IPS-18a (cell line): ENCODE measurements around the gene LIMA1.

Experiments used
- H3K27ac ChIP-seq: one replicate; pipeline ENCODE4 v1.5.1; 2013; ENCODE audit warnings: low read length
- H3K27me3 ChIP-seq: one replicate; pipeline ENCODE4 v1.6.1; 2013; ENCODE audit warnings: mild to moderate bottlenecking, low read length; ENCODE audit not compliant: control insufficient read depth, insufficient read depth
- H3K36me3 ChIP-seq: one replicate; pipeline ENCODE4 v1.6.1; 2013; ENCODE audit warnings: low read depth, low read length; ENCODE audit not compliant: control insufficient read depth
- H3K4me1 ChIP-seq: one replicate; pipeline ENCODE4 v1.6.1; 2013; ENCODE audit warnings: low read depth, low read length; ENCODE audit not compliant: control insufficient read depth
- H3K4me3 ChIP-seq: one replicate; pipeline ENCODE4 v1.5.1; 2013; ENCODE audit warnings: low read length
- H3K9ac ChIP-seq: one replicate; pipeline ENCODE4 v1.6.1; 2013; ENCODE audit warnings: mild to moderate bottlenecking, low read length, moderate library complexity
- H3K9me3 ChIP-seq: one replicate; pipeline ENCODE4 v1.6.1; 2013; ENCODE audit warnings: low read depth, low read length; ENCODE audit not compliant: control insufficient read depth

The LIMA1 gene

GRCh38 chr12:50192236-50192635, 91.1 kb downstream of the LIMA1 start:
- Histone ChIP-seq H3K4me3 (no peak overlapping the region), H3K4me1 (no peaks in the 10 kb centered on the region), H3K27ac (no peak overlapping the region), H3K9ac (no peak overlapping the region), H3K9me3 (no peaks in the 10 kb centered on the region), H3K36me3 (peaks cover 12% of the 10 kb centered on the region), H3K27me3 (no peaks in the 10 kb centered on the region)

DNA sequence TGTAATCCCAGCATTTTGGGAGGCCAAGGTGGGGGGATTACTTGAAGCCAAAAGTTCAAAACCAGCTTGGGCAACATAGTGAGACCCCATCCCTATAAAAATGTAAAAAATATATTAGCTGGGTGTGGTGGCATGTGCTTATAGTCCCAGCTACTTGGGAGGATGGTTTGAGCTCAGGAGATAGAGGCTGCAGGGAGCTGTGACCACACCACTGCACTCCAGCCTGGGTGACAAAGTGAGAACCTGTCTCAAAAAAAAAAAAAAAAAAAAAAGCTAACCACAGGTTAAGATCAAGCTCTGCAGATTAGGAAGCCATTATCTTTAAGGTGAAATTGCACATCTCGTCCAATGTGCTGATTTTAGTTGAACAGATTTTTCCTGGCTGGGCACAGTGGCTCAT, 92.5 kb downstream of the LIMA1 start:
- no peaks in the 10 kb centered on the region for H3K27me3 ChIP-seq
- H3K4me1 ChIP-seq = no peaks in the 10 kb centered on the region
- no peak overlapping the region for H3K27ac ChIP-seq
- no peak overlapping the region for H3K9ac ChIP-seq
- no peaks in the 10 kb centered on the region for H3K9me3 ChIP-seq
- H3K36me3 ChIP-seq = peaks cover 12% of the 10 kb centered on the region
- no peak overlapping the region for H3K4me3 ChIP-seq

GRCh38 chr12:50188875-50189575, 94.3 kb downstream of the LIMA1 start:
- no peak overlapping the region for H3K9ac ChIP-seq
- no peak overlapping the region for H3K4me3 ChIP-seq
- H3K27ac ChIP-seq = no peak overlapping the region
- H3K4me1 ChIP-seq = no peaks in the 10 kb centered on the region
- peaks cover 12% of the 10 kb centered on the region for H3K36me3 ChIP-seq
- H3K9me3 ChIP-seq = no peaks in the 10 kb centered on the region
- no peaks in the 10 kb centered on the region for H3K27me3 ChIP-seq

GRCh38 chr12:50188241-50188781, 95.0 kb downstream of the LIMA1 start:
- Histone ChIP-seq H3K9ac (no peak overlapping the region), H3K27me3 (no peaks in the 10 kb centered on the region), H3K27ac (no peak overlapping the region), H3K36me3 (peaks cover 12% of the 10 kb centered on the region), H3K4me1 (no peaks in the 10 kb centered on the region), H3K9me3 (no peaks in the 10 kb centered on the region), H3K4me3 (no peak overlapping the region)

DNA sequence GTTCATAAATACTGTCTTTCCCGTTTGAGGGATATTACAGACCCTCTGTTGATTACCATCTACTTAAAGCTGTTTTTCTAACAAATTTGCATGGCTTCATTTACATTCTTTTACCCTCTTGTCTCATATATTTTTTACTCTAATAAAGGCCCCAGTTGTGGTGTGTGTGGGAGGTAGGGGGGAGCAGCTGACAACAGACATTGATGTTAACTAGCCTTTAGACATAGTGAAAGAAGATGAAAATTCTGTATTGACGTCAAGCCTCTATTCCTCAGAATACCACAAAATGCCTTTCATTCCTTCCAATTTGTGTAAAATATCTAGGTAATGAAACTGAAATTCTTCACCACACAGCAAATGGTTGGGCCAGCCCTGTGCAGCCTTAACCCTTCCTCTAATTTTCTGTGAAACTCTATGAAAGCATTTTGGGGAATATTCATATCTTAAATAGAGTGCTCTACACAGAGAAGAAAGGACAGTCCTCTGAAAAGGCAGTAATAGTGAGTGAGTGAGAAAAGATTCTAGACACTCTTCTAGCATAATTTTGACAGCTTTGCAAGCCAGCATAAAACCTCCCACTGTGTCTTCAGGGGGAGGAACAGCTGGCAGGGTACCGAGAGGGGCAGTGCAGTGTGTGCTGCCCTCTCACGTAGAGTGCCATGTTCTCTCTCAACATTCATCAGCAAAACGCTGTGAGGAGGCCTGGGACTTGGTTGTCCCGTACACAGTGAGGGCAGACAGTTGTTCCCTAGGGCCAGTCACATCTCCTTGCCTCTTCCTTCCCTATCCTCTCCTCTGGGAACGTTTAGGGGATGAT, 96.0 kb downstream of the LIMA1 start:
- no peaks in the 10 kb centered on the region for H3K9me3 ChIP-seq
- H3K27ac ChIP-seq = no peak overlapping the region
- H3K27me3 ChIP-seq = no peaks in the 10 kb centered on the region
- H3K36me3 ChIP-seq = peaks cover 3% of the 10 kb centered on the region
- no peak overlapping the region for H3K9ac ChIP-seq
- H3K4me3 ChIP-seq = no peak overlapping the region
- no peaks in the 10 kb centered on the region for H3K4me1 ChIP-seq

DNA sequence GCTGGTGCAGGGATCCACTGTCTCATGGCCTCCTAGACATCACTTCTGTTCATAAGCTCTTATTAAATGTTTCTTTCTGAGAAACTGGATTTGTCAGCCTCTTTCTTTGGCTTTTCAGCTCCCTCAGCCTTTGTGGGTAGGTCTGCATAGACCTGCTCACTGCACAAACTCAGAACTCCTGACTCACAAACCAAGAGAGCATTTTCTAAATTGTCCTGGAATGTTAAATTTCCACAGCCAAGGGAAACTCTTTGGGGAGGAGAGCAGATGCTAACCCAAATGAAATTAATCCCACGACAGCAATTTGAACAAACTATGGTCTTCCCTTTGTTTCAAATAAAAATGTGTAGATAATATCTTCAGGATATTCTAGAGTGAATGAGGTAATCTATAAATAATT, 96.6 kb downstream of the LIMA1 start:
- Histone ChIP-seq H3K4me1 (no peaks in the 10 kb centered on the region), H3K27me3 (no peaks in the 10 kb centered on the region), H3K36me3 (peaks cover 3% of the 10 kb centered on the region), H3K4me3 (no peak overlapping the region), H3K9ac (no peak overlapping the region), H3K9me3 (no peaks in the 10 kb centered on the region), H3K27ac (no peak overlapping the region)

DNA sequence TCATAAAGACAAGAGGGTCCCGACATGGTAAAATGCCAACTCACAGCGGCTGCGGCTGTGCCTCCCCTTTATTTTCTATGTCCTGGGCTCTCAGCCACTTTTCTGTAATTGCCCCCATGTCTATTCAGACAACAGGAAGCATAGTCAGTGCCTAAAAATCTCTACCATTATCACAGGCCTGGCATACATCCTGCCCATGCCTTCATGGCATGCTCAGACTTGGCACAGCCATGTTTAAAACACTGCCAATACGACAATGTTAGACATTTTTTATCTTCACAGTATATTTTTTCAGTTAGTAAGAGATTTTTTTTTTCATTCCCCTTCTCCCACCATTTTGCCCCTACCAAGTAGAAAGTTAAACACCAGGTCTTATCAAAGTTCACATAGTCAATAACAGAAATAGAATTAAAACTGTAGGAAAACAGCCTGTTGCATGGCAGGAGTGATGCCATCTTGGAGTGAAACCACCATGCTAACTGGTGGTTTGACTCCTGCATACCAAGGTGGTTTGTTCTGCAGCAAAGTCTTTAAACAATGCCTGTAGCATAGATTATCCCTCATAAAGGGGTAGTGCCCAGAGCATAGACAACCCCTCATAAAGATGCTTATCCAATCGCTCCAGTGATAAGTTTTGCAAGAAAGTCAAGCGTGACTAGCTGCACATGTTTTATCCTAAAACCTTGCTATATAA, 97.2 kb downstream of the LIMA1 start:
- Histone ChIP-seq H3K27me3 (no peaks in the 10 kb centered on the region), H3K27ac (no peak overlapping the region), H3K9ac (no peak overlapping the region), H3K4me3 (no peak overlapping the region), H3K4me1 (no peaks in the 10 kb centered on the region), H3K36me3 (peaks cover 7% of the 10 kb centered on the region), H3K9me3 (no peaks in the 10 kb centered on the region)

GRCh38 chr12:50185301-50185895, 97.9 kb downstream of the LIMA1 start:
- Histone ChIP-seq H3K27me3 (no peaks in the 10 kb centered on the region), H3K4me1 (no peaks in the 10 kb centered on the region), H3K4me3 (no peak overlapping the region), H3K27ac (no peak overlapping the region), H3K9me3 (no peaks in the 10 kb centered on the region), H3K9ac (no peak overlapping the region), H3K36me3 (peaks cover 7% of the 10 kb centered on the region)

DNA sequence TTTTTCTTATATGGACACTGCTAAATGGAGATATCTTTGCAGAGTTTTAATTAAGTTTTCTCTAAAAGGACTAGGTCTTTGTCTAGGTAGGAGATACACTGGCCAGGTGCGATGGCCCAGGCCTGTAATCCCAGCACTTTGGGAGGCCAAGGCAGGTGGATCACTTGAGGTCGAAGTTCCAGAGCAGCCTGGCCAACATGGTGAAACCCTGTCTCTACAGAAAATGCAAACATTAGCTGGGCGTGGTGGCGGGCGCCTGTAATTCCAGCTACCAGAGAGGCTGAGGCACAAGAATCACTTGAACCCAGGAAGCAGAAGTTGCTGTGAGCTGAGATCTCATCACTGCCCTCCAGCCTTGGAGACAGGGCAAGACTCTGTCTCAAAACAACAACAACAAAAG, 99.1 kb downstream of the LIMA1 start:
- H3K4me1 ChIP-seq = no peaks in the 10 kb centered on the region
- H3K9ac ChIP-seq = no peak overlapping the region
- no peak overlapping the region for H3K4me3 ChIP-seq
- no peaks in the 10 kb centered on the region for H3K27me3 ChIP-seq
- H3K9me3 ChIP-seq = no peaks in the 10 kb centered on the region
- no peak overlapping the region for H3K27ac ChIP-seq
- peaks cover 7% of the 10 kb centered on the region for H3K36me3 ChIP-seq

- Histone ChIP-seq H3K27ac (no peak overlapping the region), H3K4me3 (no peak overlapping the region), H3K9me3 (no peaks in the 10 kb centered on the region), H3K27me3 (no peaks in the 10 kb centered on the region), H3K36me3 (peaks cover 14% of the 10 kb centered on the region), H3K4me1 (no peaks in the 10 kb centered on the region), H3K9ac (no peak overlapping the region)
These were observed 100.9 kb downstream of the LIMA1 start for GRCh38 chr12:50182461-50182860.

- Histone ChIP-seq H3K36me3 (peaks cover 21% of the 10 kb centered on the region), H3K27ac (no peak overlapping the region), H3K9me3 (no peaks in the 10 kb centered on the region), H3K27me3 (no peaks in the 10 kb centered on the region), H3K4me1 (no peaks in the 10 kb centered on the region), H3K4me3 (no peak overlapping the region), H3K9ac (no peak overlapping the region)
These were observed 101.6 kb downstream of the LIMA1 start for GRCh38 chr12:50181691-50182090.
